ENCODE results near the gene SDK1.

The SDK1 gene

DNA sequence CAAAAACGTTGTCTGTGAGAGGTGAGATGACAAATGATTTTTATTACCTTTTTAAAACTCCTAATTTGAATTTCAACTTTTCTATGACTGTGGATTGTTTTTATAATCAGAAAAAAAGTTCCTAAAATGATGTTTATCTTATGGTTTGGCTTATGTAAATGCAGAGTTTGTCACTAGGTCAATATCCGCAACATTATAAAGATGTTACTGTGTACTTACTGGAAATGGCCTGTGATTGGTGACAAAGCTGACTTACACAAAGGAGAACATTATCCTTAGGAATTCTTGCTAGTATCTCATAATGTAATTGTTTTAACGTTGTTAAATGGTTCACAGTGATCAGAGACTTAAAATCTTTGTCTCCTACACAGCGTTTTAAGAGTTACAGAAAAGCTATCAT, 79.0 kb downstream of the SDK1 start:
- no peak overlapping the region for H3K4me3 ChIP-seq (ENCODE audit: low read depth, low read length)
- H3K36me3 ChIP-seq (ENCODE audit: control insufficient read depth in 2 of 2, insufficient read depth in 1 of 2, low read length in 2 of 2) = no peaks in the 10 kb centered on the region
- no peak overlapping the region for H3K27ac ChIP-seq (ENCODE audit: extremely low read depth, low read depth, low read length)
- peaks cover 3% of the 10 kb centered on the region; the same call in 1 of the 2 replicates for H3K4me1 ChIP-seq (ENCODE audit: control insufficient read depth, insufficient read depth, low read length)
- TF ChIP-seq MEIS1 (CRISPR knock-in tag; IDR thresholded peaks at IDR 0.05; ENCODE audit: borderline replicate concordance) = no peak
- TF ChIP-seq ZNF214 (tag by site-specific recombination; IDR thresholded peaks at IDR 0.05; ENCODE audit: borderline replicate concordance) = no peak
- TF ChIP-seq, protein P1, sequence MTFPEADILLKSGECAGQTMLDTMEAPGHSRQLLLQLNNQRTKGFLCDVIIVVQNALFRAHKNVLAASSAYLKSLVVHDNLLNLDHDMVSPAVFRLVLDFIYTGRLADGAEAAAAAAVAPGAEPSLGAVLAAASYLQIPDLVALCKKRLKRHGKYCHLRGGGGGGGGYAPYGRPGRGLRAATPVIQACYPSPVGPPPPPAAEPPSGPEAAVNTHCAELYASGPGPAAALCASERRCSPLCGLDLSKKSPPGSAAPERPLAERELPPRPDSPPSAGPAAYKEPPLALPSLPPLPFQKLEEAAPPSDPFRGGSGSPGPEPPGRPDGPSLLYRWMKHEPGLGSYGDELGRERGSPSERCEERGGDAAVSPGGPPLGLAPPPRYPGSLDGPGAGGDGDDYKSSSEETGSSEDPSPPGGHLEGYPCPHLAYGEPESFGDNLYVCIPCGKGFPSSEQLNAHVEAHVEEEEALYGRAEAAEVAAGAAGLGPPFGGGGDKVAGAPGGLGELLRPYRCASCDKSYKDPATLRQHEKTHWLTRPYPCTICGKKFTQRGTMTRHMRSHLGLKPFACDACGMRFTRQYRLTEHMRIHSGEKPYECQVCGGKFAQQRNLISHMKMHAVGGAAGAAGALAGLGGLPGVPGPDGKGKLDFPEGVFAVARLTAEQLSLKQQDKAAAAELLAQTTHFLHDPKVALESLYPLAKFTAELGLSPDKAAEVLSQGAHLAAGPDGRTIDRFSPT (tag by site-specific recombination; IDR thresholded peaks at IDR 0.05) = no peak
- no peak for TF ChIP-seq ZBTB48 (tag by site-specific recombination; IDR thresholded peaks at IDR 0.05)
- no peak for TF ChIP-seq ZNF510 (tag by site-specific recombination; IDR thresholded peaks at IDR 0.05; ENCODE audit: insufficient replicate concordance)
- TF ChIP-seq ZNF391 (tag by site-specific recombination; IDR thresholded peaks at IDR 0.05; ENCODE audit: borderline replicate concordance, low read depth) = no peak
- TF ChIP-seq MZF1 (tag by site-specific recombination; IDR thresholded peaks at IDR 0.05; ENCODE audit: borderline replicate concordance) = no peak
- TF ChIP-seq ZBTB21 (tag by site-specific recombination; IDR thresholded peaks at IDR 0.05) = no peak
- TF ChIP-seq, protein P2, sequence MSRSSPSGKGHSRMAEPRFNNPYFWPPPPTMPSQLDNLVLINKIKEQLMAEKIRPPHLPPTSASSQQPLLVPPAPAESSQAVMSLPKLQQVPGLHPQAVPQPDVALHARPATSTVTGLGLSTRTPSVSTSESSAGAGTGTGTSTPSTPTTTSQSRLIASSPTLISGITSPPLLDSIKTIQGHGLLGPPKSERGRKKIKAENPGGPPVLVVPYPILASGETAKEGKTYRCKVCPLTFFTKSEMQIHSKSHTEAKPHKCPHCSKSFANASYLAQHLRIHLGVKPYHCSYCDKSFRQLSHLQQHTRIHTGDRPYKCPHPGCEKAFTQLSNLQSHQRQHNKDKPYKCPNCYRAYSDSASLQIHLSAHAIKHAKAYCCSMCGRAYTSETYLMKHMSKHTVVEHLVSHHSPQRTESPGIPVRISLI (tag by site-specific recombination; IDR thresholded peaks at IDR 0.05) = no peak
- TF ChIP-seq ZNF398 (tag by site-specific recombination; IDR thresholded peaks at IDR 0.05) = no peak
- TF ChIP-seq SCRT1 (tag by site-specific recombination; IDR thresholded peaks at IDR 0.05; ENCODE audit: borderline replicate concordance) = no peak
- no peak for TF ChIP-seq ZNF121 (tag by site-specific recombination; IDR thresholded peaks at IDR 0.05)
- TF ChIP-seq, protein P3, sequence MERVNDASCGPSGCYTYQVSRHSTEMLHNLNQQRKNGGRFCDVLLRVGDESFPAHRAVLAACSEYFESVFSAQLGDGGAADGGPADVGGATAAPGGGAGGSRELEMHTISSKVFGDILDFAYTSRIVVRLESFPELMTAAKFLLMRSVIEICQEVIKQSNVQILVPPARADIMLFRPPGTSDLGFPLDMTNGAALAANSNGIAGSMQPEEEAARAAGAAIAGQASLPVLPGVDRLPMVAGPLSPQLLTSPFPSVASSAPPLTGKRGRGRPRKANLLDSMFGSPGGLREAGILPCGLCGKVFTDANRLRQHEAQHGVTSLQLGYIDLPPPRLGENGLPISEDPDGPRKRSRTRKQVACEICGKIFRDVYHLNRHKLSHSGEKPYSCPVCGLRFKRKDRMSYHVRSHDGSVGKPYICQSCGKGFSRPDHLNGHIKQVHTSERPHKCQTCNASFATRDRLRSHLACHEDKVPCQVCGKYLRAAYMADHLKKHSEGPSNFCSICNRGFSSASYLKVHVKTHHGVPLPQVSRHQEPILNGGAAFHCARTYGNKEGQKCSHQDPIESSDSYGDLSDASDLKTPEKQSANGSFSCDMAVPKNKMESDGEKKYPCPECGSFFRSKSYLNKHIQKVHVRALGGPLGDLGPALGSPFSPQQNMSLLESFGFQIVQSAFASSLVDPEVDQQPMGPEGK (tag by site-specific recombination; IDR thresholded peaks at IDR 0.05) = no peak
- TF ChIP-seq IKZF3 (tag by site-specific recombination; IDR thresholded peaks at IDR 0.05) = no peak
- no peak for TF ChIP-seq ZNF48 (tag by site-specific recombination; IDR thresholded peaks at IDR 0.05)
- TF ChIP-seq ZNF530 (tag by site-specific recombination; IDR thresholded peaks at IDR 0.05; ENCODE audit: low read depth) = no peak
- TF ChIP-seq MYNN (tag by site-specific recombination; IDR thresholded peaks at IDR 0.05; ENCODE audit: borderline replicate concordance) = no peak
- no peak for TF ChIP-seq ZNF433 (tag by site-specific recombination; IDR thresholded peaks at IDR 0.05; ENCODE audit: low read depth)
- TF ChIP-seq KLF8 (tag by site-specific recombination; IDR thresholded peaks at IDR 0.05) = no peak
- TF ChIP-seq ZBTB1 (tag by site-specific recombination; IDR thresholded peaks at IDR 0.05) = no peak
- POLR2A ChIA-PET = no interaction called here
- no peaks in the 10 kb centered on the region for H3K9me3 ChIP-seq (ENCODE audit: control insufficient read depth, insufficient read depth, low read depth, low read length)
- CTCF ChIA-PET = interaction anchor here (0.9 kb wide), 1 partner anchor 11 kb away, joined by 3 read pairs; no protein-coding TSS in a partner anchor

All from HEK293 (cell line).